Measurements from ENCODE around the gene HIPK1.

DNA sequence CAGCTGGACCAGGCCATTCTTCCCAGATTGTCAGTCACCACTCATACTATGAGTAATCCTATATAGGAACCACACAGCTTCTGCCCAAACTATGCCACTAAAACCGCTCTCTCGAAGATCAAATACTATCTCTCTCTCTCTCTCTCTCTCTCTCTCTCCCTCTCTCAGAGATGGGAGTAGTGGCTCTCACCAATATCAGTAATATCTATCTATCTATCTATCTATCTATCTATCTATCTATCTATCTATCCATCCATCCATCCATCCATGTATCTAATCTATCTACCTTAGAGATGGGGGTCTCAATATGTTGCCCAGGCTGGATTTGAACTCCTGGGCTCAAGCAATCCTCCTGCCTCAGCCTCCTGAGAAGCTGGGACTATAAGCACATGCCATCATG lies 4.7 kb upstream of the HIPK1 start:
- TF ChIP-seq, protein P1, sequence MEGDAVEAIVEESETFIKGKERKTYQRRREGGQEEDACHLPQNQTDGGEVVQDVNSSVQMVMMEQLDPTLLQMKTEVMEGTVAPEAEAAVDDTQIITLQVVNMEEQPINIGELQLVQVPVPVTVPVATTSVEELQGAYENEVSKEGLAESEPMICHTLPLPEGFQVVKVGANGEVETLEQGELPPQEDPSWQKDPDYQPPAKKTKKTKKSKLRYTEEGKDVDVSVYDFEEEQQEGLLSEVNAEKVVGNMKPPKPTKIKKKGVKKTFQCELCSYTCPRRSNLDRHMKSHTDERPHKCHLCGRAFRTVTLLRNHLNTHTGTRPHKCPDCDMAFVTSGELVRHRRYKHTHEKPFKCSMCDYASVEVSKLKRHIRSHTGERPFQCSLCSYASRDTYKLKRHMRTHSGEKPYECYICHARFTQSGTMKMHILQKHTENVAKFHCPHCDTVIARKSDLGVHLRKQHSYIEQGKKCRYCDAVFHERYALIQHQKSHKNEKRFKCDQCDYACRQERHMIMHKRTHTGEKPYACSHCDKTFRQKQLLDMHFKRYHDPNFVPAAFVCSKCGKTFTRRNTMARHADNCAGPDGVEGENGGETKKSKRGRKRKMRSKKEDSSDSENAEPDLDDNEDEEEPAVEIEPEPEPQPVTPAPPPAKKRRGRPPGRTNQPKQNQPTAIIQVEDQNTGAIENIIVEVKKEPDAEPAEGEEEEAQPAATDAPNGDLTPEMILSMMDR (IDR thresholded peaks at IDR 0.05; ENCODE audit: insufficient read depth, low read length, poor library complexity, severe bottlenecking) = no peak
- TF ChIP-seq EZH2phosphoT487 (conservative IDR thresholded peaks at IDR 0.05; ENCODE audit: low read length) = no peak

Data from SU-DHL-6 (cell line).